ENCODE data around the gene OR13C3.
"Not testable (repeated sequence)": the region's sequence is repeated elsewhere in the genome, so short reads cannot be mapped to it uniquely, and the experiment has no call there.

Gene OR13C3

GRCh38 chr9:104536756-104537155, at the start of gene OR13C3:
Gene OR13C3, minus strand, starts transcription at chr9:104536856. Its CDS starts 133 bp downstream, at chr9:104536723.
- no peak for DNase-seq

GRCh38 chr9:104580562-104580961, 43.9 kb upstream of the OR13C3 start:
- no peak for DNase-seq

GRCh38 chr9:104577263-104577662, 40.6 kb upstream of the OR13C3 start:
- no peak for DNase-seq

- no peak for DNase-seq
Observed at GRCh38 chr9:104575456-104575855, 38.8 kb upstream of the OR13C3 start.

- DNase-seq = no peak
Observed at GRCh38 chr9:104572612-104573011, 36.0 kb upstream of the OR13C3 start.

GRCh38 chr9:104568868-104569267, 32.2 kb upstream of the OR13C3 start, which contains the start of gene OR13C8:
Gene OR13C8, plus strand, starts transcription at chr9:104569168. Its CDS starts 0 bp downstream, at chr9:104569168.
- no peak for DNase-seq

GRCh38 chr9:104564358-104564757, 27.7 kb upstream of the OR13C3 start:
- no peak for DNase-seq

GRCh38 chr9:104556830-104557634, 20.4 kb upstream of the OR13C3 start:
- DNase-seq = no peak

- DNase-seq = no peak
Observed at GRCh38 chr9:104555521-104555920, 18.9 kb upstream of the OR13C3 start.

- no peak for DNase-seq
Observed at GRCh38 chr9:104553261-104553660, 16.6 kb upstream of the OR13C3 start.

GRCh38 chr9:104544644-104545043, 8.0 kb upstream of the OR13C3 start:
- no peak for DNase-seq

GRCh38 chr9:104539275-104539674, 2.6 kb upstream of the OR13C3 start:
- no peak for DNase-seq

- DNase-seq = no peak
Observed at GRCh38 chr9:104527109-104527508, 9.5 kb downstream of the OR13C3 start, which contains the start of gene OR13C4. Gene OR13C4, minus strand, starts transcription at chr9:104527209. Its CDS starts 0 bp downstream, at chr9:104527209.

- not testable (repeated sequence) for DNase-seq
Observed at GRCh38 chr9:104520241-104520640, 16.4 kb downstream of the OR13C3 start.

GRCh38 chr9:104514901-104515300, 21.8 kb downstream of the OR13C3 start:
- no peak for DNase-seq

GRCh38 chr9:104506565-104506964, 30.1 kb downstream of the OR13C3 start:
- DNase-seq = no peak

- DNase-seq = no peak
Observed at GRCh38 chr9:104503963-104504362, 32.7 kb downstream of the OR13C3 start, which contains the start of gene OR13F1. Gene OR13F1, plus strand, starts transcription at chr9:104504263. Its CDS starts 0 bp downstream, at chr9:104504263.

- DNase-seq = no peak
Observed at GRCh38 chr9:104503440-104503839, 33.2 kb downstream of the OR13C3 start.

- DNase-seq = no peak
Observed at GRCh38 chr9:104494808-104495207, 41.8 kb downstream of the OR13C3 start.
